CD4-positive, alpha-beta T cell treated with Interleukin-4 for 1 hour (primary cell): ENCODE measurements around the gene IER5.

Experiments
- DNase-seq, 2 donors: peaks; one replicate each; pipeline ENCODE4 v3.0.0-alpha.2; 2020 to 2022

Gene IER5

DNA sequence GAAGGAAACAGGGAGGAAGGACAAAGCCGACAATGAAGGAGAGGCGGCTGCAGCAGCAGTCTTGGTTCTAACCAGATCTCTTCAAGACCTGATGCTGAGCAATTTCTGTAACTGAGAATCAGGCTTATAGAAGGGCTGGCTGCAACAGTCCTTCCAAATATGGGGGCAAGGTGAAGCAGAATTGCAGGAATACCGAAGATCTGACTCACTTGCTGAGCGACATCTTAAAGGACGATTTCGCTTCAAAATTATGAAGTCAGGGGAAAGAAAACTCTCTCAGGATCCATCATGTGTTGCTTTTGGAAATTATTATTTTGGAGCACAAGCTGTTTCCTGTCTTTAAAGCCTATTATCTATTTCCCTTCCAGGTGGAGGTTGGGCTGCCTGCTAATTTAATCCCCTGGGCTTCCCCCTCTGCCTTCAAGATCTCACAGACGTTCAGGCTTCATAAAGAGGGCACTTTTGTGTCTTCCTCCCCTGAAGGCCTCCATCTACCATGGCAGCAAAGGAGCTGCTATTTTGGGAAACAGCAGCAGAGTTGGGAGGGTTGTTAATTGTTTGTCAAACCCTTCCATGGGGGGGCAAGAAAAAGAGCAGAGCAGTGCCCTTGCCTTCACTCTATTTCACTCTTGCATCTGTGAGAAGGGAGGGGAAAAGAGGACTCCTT is 10.8 kb upstream of the IER5 start:
- DNase-seq = no peak

DNA sequence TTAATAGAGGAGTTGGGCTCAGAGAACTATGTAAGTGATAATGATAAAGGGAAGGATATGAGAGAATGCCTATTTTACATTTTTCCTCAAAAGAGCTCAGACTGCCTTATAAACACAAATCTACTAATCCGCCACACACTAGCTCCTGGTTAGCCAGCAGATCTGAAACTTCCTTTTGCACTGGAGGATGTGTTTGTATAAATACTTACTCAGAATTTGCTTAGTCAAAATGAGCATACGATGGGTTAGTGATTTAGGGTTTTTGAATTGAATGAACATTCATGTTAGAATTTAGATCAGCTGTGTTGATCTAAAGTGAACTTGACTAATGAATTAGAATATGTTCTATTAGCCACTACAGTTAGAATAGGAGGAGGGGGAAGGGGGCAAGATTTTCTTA is 9.1 kb upstream of the IER5 start:
- no peak for DNase-seq

DNA sequence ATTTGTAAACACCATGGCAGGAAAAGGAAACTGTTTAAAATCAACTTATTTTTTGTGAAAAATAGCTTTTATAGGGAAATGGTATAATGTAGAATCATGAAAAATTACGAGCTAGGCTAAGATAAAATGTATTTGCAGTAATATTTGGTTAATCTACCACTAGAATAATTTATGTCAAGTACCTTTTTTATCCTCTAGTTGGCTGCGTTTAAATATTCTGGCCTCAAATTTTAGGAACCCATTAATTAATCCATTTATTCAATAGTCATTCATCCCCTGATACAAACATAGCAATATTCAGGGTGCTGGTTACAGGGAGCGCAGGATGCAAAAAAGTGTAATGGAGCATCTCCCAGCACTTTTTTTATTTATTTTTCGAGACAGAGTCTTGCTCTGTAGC is 8.6 kb upstream of the IER5 start:
- no peak for DNase-seq

DNA sequence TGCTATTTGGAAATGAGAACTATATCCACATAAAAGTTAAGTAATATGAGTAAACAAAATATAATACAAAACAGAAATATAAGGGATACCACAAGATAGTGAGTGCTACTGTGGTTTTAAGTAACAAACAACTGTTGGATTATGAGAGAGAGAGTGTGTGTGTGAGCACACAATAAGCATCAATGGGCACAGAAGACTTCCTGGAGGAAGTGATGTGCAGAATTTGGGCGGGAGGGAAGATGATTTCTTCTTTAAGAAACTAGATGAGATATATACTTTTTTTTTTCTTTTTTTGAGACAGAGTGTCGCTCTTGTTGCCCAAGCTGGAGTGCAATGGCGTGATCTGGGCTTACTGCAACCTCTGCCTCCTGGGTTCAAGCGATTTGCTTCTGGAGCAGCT is 7.9 kb upstream of the IER5 start:
- no peak for DNase-seq

DNA sequence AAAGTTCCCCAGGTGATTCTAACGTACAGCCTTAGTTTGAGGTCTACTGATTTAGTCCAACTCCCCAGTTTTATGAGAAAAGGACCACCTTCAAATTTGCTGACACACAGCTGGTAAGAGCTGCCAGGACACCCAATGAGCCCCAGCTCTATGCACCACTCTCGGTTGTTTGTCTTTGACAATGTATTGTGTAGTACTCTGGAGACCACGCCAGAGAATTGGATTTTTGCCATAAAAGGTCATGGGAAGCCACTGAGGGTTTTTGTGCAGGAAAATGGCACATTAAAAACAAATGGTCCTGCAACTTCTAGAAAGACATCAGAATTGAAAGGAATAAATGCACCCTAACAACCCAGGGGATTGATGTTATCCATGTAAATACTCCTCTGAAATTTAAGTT is 7.1 kb upstream of the IER5 start:
- DNase-seq = no peak

DNA sequence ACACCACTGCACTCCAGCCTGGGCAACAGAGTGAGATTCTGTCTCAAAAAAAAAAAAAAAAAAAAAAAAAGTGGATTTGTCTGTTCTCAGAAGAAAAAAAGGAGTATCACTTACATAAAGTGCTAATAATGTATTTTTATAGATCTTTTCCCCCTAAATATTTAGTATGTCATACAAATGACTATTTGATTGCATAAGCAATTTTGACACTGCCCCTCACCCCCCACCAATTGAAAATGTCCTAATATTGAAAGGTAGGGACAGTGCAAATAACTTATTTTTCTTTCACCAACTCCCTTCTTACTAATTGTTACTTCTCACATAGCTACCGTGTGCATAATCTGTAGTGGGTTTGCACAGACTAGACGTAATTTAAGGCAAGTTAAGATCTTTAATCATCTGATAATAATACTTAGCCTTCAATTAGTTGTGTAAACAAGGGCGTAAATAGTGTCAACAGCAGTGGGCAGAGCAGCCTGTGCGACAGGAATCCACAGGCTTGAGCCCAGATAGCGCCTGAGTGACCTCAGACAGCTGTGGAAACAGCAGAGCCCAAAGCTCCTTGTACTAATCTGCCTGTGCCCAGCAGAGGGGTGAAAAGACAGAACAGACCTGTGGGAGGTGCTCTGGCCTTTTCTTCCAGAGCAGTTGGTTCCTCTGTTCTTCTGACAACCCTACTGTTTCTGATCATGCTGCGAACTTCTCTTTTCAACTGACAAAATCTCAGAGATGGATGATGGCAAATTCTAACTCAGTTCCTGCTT is 4.5 kb upstream of the IER5 start:
- peak; percentile 77 to 82 for DNase-seq

DNA sequence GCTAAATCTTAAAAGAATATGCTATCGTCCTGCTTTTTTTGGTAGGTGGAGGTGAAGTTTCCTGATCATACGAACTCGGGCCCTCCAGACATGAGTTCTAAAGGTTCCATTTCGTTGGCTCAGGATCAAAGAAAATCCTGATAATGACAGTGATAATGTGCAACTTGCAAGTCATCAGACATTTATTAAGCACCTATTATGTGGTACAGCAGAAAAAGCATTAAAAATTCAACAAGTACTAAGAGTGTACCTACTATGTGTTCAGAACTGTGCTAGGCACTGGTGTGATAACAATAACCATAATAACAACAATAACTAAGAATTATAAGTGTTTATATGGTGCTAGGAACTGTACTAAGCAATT is 3.9 kb upstream of the IER5 start:
- no peak for DNase-seq

DNA sequence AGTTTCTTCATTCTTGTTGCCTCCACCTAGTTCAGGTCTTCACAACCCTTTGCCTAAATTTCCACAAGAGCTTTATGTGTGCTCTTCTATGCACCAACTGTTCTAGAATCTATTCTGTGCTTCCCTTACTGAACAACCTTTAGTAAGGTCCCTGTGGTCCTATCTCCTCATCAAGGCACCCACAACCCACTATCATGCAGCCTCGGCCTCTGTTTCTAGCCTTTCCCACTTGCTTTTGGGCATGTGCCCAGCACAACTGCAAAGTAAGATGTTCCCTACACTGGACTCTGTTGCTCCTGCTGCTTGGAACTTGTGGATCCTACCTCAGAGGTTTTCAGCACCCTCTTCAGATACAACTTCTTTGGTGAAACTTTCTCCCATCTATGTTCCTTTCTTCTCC is 2.4 kb upstream of the IER5 start:
- no peak for DNase-seq

DNA sequence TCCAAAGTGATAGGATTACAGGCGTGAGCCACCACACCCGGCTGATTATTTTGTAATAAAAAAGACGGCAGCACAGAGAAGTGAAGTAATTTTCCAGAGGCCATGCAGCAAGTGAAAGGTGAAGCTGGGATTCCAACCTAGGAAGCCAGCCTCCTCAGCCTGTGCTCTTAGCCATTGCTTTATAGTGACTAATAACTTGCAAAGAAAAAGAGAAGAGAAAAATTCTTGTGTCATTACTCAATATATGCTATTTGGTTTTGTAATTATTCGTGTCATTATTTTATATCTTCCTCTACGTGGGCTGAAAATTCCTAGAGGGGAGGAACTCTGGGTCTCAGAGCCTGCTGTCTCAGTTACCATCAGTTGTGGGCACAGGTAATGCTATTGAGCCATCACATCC is 1.6 kb upstream of the IER5 start:
- peak in 1 of 2 donors; percentile 30 for DNase-seq

DNA sequence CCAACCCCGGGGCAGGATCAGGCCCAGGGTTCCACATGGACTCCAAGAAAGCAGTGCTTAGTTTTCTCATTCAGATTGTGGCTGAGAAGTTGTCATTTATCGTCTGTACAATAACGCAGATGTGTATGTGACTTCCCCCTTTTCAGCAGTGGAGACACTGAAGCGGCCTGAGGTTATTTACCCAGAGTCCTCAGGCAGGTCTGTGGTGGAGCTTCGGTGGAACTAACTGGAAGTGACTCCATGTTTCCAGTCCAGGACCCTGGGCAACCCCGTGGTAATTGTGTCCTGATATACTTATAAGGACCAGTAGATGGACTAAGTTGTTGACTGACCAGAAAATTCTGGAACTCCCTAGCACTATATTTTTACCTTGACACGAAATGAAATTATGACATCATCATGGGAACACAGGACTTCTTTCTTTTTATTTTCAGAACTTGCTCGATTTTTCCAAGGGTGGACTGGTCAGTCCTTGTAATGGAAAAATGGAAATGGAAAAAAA is 1.0 kb upstream of the IER5 start:
- DNase-seq = peak; percentile 34 to 78

DNA sequence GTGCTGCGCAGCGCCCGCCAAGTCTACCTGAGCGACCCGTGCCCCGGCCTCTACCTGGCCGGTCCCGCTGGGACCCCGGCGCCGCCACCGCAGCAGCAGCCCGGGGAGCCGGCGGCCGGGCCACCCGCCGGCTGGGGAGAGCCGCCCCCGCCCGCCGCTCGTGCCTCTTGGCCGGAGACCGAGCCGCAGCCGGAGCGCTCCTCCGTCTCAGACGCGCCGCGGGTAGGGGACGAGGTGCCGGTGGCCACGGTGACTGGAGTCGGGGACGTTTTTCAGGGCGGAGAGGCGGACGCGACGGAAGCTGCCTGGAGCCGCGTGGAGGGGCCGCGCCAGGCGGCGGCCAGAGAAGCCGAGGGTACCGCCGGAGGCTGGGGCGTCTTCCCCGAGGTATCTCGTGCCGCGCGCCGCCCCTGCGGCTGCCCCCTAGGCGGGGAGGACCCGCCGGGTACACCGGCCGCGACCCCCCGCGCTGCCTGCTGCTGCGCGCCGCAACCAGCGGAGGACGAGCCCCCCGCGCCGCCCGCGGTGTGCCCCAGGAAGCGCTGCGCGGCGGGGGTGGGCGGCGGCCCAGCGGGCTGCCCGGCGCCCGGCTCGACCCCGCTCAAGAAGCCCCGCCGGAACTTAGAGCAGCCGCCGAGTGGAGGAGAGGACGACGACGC is 646 bp downstream of the IER5 start:
- DNase-seq = no peak

DNA sequence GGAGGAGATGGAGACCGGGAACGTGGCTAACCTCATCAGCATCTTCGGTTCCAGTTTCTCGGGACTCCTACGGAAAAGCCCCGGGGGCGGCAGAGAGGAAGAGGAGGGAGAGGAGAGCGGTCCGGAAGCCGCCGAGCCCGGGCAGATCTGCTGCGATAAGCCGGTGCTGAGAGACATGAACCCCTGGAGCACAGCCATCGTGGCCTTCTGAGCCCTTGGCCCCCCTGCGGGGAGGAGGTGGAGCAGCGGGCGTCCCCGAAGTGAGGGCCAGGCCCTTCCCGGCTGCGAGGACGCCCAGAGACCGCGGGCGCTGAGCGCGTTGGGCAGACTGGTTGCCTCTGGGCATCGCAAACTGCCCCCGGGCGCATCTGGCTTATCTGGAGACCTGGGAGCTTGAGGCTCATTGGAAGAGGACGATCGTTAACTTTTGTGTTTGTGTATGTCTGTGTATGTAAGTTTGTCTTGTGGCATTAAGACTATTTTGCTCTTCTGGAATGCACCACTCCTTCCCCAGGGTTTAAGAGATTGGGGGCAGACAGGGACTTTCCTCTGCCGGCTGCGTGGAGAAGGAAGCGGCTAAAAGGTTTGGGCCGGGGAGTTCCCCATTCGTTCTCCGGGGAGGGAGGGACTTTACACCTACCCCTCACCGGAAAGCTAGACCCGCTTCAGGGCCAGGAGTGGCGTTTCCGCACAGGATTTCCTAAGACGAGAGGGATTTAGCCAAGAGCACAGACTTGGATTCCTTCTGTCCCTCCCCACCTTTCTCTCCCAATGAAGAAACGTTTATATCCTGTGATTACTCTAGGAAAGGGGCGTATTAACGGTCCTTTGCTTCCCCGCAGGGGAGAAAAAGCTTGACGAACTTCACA is 1.4 kb downstream of the IER5 start:
- peak; percentile 91 to 92 for DNase-seq

DNA sequence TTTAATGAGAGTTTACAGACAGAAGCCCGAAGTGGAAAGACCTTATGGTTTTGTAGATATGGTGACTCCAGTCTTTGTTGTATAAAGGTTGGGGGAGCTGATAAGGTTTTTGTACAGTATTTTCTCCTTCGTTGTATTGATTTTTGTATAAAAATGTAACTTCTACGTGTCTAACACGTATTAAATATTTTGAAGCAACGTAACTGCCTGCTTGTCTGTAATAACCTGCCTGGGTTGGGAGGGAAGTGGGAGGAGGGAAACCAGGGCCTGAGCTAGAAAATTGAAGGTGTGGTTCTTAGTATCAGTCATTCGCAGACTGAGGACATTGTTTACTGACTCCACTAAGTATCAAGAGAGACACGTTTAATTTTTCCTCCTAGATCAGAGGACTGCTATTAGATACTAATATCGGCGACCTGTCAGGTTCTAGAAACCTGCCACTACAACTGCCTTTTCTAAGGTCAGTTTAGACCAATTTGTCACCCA is 2.2 kb downstream of the IER5 start:
- DNase-seq = peak; percentile 48 to 70

DNA sequence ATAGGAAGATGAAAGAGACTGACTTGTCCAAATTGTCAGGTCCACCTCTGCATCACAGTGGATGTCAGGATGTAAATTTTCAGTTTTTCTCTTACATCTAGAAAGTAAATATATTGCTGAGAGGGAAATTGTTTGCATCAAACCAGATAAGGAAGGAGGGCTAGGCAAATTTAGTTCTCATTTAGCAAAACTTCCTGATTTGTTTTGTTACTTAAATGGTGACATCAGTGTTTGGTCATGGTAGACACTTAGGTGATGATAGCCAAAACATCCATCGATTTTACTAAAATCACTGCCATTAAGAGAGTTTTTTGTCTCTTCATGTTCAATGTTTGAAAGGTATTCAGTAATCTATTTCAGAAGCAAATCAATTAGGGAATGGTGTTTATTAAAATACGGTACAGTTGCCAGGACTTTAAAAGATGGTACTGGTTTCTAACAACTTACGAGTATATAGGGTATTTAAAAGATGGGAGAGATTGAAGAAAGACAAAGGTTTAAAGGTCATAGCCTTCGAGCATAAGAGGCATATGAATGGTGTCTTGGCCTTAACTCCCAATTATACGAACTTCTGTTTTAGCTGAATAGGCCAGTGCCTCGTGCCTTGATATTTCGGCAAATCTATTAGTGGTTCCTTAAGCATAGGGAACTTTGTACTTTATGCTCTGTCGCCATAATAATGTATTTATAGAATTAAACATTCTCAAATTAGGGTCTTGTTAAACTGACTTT is 3.0 kb downstream of the IER5 start:
- DNase-seq = peak in 1 of 2 donors; percentile 30

DNA sequence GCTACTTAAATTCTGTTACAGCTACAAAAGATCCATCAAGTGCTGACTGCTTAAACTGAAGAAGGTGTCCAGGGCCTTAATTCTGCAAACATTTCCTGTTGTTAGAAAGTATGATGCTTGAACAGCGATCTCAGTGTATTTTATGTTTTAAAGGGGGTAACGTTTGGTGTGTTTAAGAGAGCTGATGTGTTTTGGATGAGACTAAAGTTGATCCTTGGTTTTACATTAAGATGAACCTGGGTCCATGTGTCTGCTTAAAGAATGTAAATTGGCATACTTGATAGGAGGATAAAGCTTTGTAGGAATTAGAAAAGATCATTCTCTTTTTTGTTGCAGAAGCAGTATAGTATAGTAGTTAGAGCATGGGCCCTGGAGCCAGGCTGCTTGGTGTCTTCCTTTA is 3.6 kb downstream of the IER5 start:
- no peak for DNase-seq

DNA sequence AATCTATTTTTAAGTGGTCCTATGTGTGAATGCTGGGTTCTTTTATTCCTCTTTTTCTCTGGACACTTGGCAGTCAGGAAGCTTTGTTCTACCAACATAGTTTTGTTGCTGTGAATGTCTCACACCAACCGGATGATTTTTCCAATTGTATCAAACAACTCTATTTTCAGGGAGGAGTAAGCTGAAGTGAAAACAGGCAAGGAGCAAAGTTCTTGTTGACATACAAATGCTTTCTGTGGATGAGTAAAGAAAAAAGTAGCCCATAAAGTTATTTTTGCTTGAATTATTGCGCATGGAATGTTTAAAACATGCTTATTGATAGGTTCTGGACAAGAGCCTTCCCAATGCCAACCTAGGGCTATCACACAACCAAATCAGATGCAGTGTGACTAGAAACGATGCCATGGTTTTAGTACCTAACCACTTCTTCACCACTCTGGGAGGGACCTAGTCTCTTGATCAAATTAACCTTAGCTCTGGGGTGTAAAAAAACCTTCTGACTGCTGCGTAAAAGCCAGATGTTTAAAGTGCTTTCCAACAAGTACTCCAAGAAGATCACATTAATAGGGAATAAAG is 4.5 kb downstream of the IER5 start:
- DNase-seq = no peak

DNA sequence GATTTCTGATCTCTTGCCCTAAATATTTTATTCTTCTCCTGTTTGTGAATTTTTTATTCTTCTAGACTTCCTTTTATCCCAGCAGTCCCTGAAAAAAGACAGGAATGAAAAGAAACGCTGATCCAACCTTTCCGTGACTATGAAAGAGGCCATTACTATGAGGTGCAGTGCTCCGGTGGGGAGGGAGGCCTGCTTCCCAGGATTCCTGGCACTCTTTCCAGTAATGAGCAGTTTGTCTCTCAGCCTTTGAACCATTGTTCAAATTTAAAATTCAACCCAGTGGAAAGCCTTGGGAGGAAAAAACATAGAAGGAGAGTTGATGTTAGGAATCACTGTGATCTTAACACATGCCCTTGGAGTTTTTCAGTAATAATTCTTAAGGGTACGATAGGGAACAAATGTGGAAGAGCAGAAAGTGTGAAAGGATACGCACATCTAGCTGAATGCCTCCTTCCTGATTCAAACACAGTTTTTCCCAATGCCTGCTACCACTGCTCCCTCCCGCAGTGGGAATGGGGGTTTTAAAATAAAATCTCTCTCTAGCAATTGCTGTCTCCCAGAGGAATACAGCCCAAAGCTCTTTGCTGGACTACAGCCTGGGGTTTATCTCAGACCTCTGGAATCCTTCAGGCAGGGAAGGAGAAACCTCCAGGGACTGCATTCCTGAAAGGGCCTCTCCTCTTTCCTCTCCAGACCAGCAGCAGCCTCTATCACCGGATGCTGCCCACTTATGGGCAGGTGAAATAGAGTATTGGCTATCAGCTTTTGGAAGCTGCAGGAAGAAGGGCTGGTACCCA is 6.1 kb downstream of the IER5 start:
- no peak for DNase-seq

DNA sequence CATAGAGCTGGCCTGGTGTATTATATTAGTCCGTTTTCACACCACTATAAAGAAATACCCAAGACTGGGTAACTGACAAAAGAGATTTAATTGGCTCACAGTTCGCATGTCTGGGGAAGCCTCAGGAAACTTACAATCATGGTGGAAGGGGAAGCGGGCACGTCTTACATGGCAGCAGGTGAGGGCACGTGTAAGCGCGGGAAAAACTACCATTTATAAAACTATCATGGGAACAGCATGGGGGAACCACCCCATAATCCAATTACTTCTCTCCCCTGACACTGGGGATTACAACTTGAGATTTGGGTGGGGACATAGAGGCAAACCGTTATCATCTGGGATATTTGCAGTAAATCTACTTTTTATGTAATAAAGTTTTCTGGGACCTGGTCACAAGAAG is 6.8 kb downstream of the IER5 start:
- no peak for DNase-seq

DNA sequence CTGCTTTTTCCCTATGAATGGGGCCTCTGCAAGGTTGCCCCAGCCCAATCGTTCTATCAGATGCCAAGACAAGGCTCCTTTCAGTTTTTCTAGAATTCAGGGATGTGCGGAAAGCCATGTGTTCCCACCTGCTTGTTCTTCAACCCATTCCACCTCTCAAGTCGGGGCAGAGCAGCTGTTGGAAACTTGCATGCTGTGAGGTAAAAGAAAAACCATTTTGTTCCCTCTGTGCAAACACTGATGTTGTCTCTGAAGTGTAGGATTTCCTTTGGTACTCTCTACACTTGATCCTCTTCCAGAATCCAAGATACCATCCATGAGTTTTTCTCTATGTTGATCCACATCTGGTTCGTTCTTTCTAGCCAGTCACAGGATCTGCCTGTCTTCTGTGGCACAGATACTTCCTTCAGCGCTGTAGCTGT is 7.3 kb downstream of the IER5 start:
- DNase-seq = no peak

DNA sequence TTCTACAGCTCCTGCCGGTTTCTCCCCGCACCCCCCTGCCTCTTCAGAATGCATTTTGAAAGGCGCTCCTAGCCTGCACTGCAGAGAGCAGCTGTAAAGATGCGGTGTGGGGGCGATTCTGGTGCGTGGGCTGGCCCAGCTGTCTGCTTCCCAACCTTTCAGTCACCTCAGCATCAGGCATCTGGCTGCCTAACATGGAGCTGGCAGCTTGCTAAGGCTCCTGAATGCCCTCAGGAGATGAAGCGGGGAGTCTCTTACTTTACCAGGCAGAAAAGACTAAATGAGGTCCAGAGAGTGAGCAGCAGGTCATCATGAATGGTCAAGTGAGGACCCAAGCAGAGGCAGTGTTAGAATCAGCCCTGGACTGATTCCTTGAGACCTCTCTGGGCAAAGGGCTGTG is 8.7 kb downstream of the IER5 start:
- DNase-seq = no peak
